ENCODE data around the gene USP47.
"Not testable (repeated sequence)": the region's sequence is repeated elsewhere in the genome, so short reads cannot be mapped to it uniquely, and the experiment has no call there.

Gene USP47

GRCh38 chr11:11816511-11817314 lies 25.1 kb upstream of the USP47 start:
- TF ChIP-seq CTCF (IDR thresholded peaks at IDR 0.05) (no peak), ZFX (IDR thresholded peaks at IDR 0.05; ENCODE audit: borderline replicate concordance) (no peak)
- no peak overlapping the region for H3K27ac ChIP-seq

GRCh38 chr11:11817957-11818356 lies 23.8 kb upstream of the USP47 start:
- TF ChIP-seq CTCF (IDR thresholded peaks at IDR 0.05) (no peak), ZFX (IDR thresholded peaks at IDR 0.05; ENCODE audit: borderline replicate concordance) (no peak)
- no peak overlapping the region for H3K27ac ChIP-seq

- H3K27ac ChIP-seq, result no peak overlapping the region
- no peak for TF ChIP-seq CTCF (IDR thresholded peaks at IDR 0.05)
- no peak for TF ChIP-seq ZFX (IDR thresholded peaks at IDR 0.05; ENCODE audit: borderline replicate concordance)
Measured at GRCh38 chr11:11818529-11819121, 23.1 kb upstream of the USP47 start.

GRCh38 chr11:11821899-11822298 lies 19.9 kb upstream of the USP47 start:
- H3K27ac ChIP-seq, result no peak overlapping the region; the same call in 1 of the 2 replicates
- no peak for TF ChIP-seq CTCF (IDR thresholded peaks at IDR 0.05)
- no peak for TF ChIP-seq ZFX (IDR thresholded peaks at IDR 0.05; ENCODE audit: borderline replicate concordance)

- TF ChIP-seq ZFX (IDR thresholded peaks at IDR 0.05; ENCODE audit: borderline replicate concordance) (no peak), CTCF (IDR thresholded peaks at IDR 0.05) (no peak)
Measured at GRCh38 chr11:11822946-11823345, 18.8 kb upstream of the USP47 start.

GRCh38 chr11:11826260-11826659 lies 15.5 kb upstream of the USP47 start:
- no peak overlapping the region for H3K27ac ChIP-seq
- TF ChIP-seq ZFX (IDR thresholded peaks at IDR 0.05; ENCODE audit: borderline replicate concordance) (no peak), CTCF (IDR thresholded peaks at IDR 0.05) (no peak)

More at GRCh38 chr11:11822946-11823345, 18.8 kb upstream of the USP47 start:
- no peak overlapping the region for H3K27ac ChIP-seq

- no peak for TF ChIP-seq CTCF (IDR thresholded peaks at IDR 0.05)
- no peak for TF ChIP-seq ZFX (IDR thresholded peaks at IDR 0.05; ENCODE audit: borderline replicate concordance)
- no peak overlapping the region for H3K27ac ChIP-seq
Measured at GRCh38 chr11:11827272-11827671, 14.5 kb upstream of the USP47 start.

GRCh38 chr11:11831406-11831805 lies 10.4 kb upstream of the USP47 start:
- H3K27ac ChIP-seq, result not testable (repeated sequence)

Data from 22Rv1 (cell line).